SK-N-SH treated with all-trans-retinoic acid at 6 μM for 48 hours (cell line): Measurements from ENCODE around the gene PLXNC1.

Experiments used
- ATAC-seq: fragments of 200-7000 bp; cut with Tn5 transposase; 3 replicates; pipeline ENCODE4 v1.9.1; 2020; ENCODE audit warnings: mild to moderate bottlenecking, moderate library complexity
- ARNTL ChIP-seq: fragments of 450-650 bp; formaldehyde crosslinking; IDR thresholded peaks from 2 replicates; pipeline ENCODE4 v1.5.0; 2020; ENCODE audit warnings: low read depth, mild to moderate bottlenecking, moderate library complexity, borderline replicate concordance
- BACH2 ChIP-seq: fragments of 250-450 bp; sonication (Bioruptor Pico); IDR thresholded peaks from 2 replicates; pipeline ENCODE4 v1.9.0; 2021; ENCODE audit warnings: mild to moderate bottlenecking, borderline replicate concordance
- CREB5 ChIP-seq: fragments of 250-450 bp; sonication (Bioruptor Pico); IDR thresholded peaks from 2 replicates; pipeline ENCODE4 v1.5.1; 2020; ENCODE audit warnings: low read depth, mild to moderate bottlenecking, moderate library complexity
- CSDC2 ChIP-seq: fragments of 250-450 bp; sonication (Bioruptor Pico); IDR thresholded peaks from 2 replicates; pipeline ENCODE4 v1.5.0; 2020; ENCODE audit warnings: mild to moderate bottlenecking, moderate library complexity
- CSRNP3 ChIP-seq: fragments of 250-450 bp; sonication (Bioruptor Pico); IDR thresholded peaks from 2 replicates; pipeline ENCODE4 v1.5.1; 2021; ENCODE audit warnings: mild to moderate bottlenecking, moderate library complexity
- ESRRG ChIP-seq: fragments of 250-450 bp; sonication (Bioruptor Pico); IDR thresholded peaks from 2 replicates; pipeline ENCODE4 v1.6.1; 2021; ENCODE audit warnings: mild to moderate bottlenecking
- GLIS3 ChIP-seq: fragments of 250-450 bp; sonication (Bioruptor Pico); IDR thresholded peaks from 2 replicates; pipeline ENCODE4 v1.5.0; 2020; ENCODE audit warnings: mild to moderate bottlenecking, moderate library complexity
- ISL1 ChIP-seq: fragments of 250-450 bp; sonication (Bioruptor Pico); IDR thresholded peaks from 2 replicates; pipeline ENCODE4 v2.1.2; 2022; ENCODE audit warnings: mild to moderate bottlenecking, moderate library complexity
- PATZ1 ChIP-seq: fragments of 250-450 bp; sonication (Bioruptor Pico); IDR thresholded peaks from 2 replicates; pipeline ENCODE4 v1.8.0; 2020; ENCODE audit warnings: mild to moderate bottlenecking, moderate library complexity, borderline replicate concordance
- POU6F1 ChIP-seq: fragments of 250-450 bp; sonication (Bioruptor Pico); IDR thresholded peaks from 2 replicates; pipeline ENCODE4 v1.8.0; 2021; ENCODE audit warnings: low read depth, mild to moderate bottlenecking, moderate library complexity, borderline replicate concordance
- PPARA ChIP-seq: fragments of 250-450 bp; sonication (Bioruptor Pico); IDR thresholded peaks from 2 replicates; pipeline ENCODE4 v1.5.0; 2020; ENCODE audit warnings: mild to moderate bottlenecking, borderline replicate concordance
- RARB ChIP-seq: fragments of 250-450 bp; sonication (Bioruptor Pico); IDR thresholded peaks from 2 replicates; pipeline ENCODE4 v1.8.0; 2021; ENCODE audit warnings: mild to moderate bottlenecking, moderate library complexity
- SNAI2 ChIP-seq: fragments of 250-450 bp; sonication (Bioruptor Pico); IDR thresholded peaks from 2 replicates; pipeline ENCODE4 v1.5.0; 2020; ENCODE audit warnings: mild to moderate bottlenecking, moderate library complexity
- TCF4 ChIP-seq: fragments of 250-450 bp; sonication (Bioruptor Pico); IDR thresholded peaks from 2 replicates; pipeline ENCODE4 v1.8.0; 2021; ENCODE audit warnings: mild to moderate bottlenecking, moderate library complexity, borderline replicate concordance
- TOX ChIP-seq: fragments of 250-450 bp; sonication (Bioruptor Pico); IDR thresholded peaks from 2 replicates; pipeline ENCODE4 v1.8.0; 2021; ENCODE audit warnings: mild to moderate bottlenecking, moderate library complexity, borderline replicate concordance
- TSHZ2 ChIP-seq: fragments of 250-450 bp; sonication (Bioruptor Pico); IDR thresholded peaks from 2 replicates; pipeline ENCODE4 v1.5.0; 2020; ENCODE audit warnings: mild to moderate bottlenecking, moderate library complexity
- ZC3H10 ChIP-seq: fragments of 250-450 bp; sonication (Bioruptor Pico); IDR thresholded peaks from 2 replicates; pipeline ENCODE4 v1.5.1; 2021; ENCODE audit warnings: mild to moderate bottlenecking, moderate library complexity
- ZFP3 ChIP-seq: fragments of 250-450 bp; sonication (Bioruptor Pico); IDR thresholded peaks from 2 replicates; pipeline ENCODE4 v1.5.0; 2020; ENCODE audit warnings: mild to moderate bottlenecking, moderate library complexity
- ZFP30 ChIP-seq: fragments of 450-650 bp; formaldehyde crosslinking; IDR thresholded peaks from 2 replicates; pipeline ENCODE4 v1.5.0; 2022; ENCODE audit warnings: mild to moderate bottlenecking, moderate library complexity
- ZNF70 ChIP-seq: fragments of 450-650 bp; formaldehyde crosslinking; IDR thresholded peaks from 2 replicates; pipeline ENCODE4 v1.5.0; 2020; ENCODE audit warnings: mild to moderate bottlenecking, moderate library complexity
- ZNF8 ChIP-seq: fragments of 450-650 bp; formaldehyde crosslinking; IDR thresholded peaks from 2 replicates; pipeline ENCODE4 v1.5.0; 2020; ENCODE audit warnings: mild to moderate bottlenecking, moderate library complexity

Gene PLXNC1

GRCh38 chr12:94255428-94255827 is 107.1 kb downstream of the PLXNC1 start (continued):
- no peak for TF ChIP-seq CSRNP3 (CRISPR knock-in tag)
- TF ChIP-seq ZFP30 (CRISPR knock-in tag), result no peak
- TF ChIP-seq BACH2 (CRISPR knock-in tag), result no peak
- no peak for TF ChIP-seq ZNF8
- TF ChIP-seq ESRRG, result no peak
- no peak for TF ChIP-seq SNAI2 (CRISPR knock-in tag)
- no peak for TF ChIP-seq PPARA
- TF ChIP-seq ZC3H10 (CRISPR knock-in tag), result no peak
- no peak for TF ChIP-seq TCF4 (CRISPR knock-in tag)
- TF ChIP-seq RARB (CRISPR knock-in tag), result no peak
- no peak for TF ChIP-seq ISL1
- no peak for TF ChIP-seq TOX

- ATAC-seq, result no peak
Measured at GRCh38 chr12:94258593-94258992, 110.2 kb downstream of the PLXNC1 start.

GRCh38 chr12:94260017-94260416 is 111.6 kb downstream of the PLXNC1 start:
- no peak for ATAC-seq
- TF ChIP-seq ISL1 (no peak), SNAI2 (CRISPR knock-in tag) (no peak), RARB (CRISPR knock-in tag) (no peak), POU6F1 (CRISPR knock-in tag) (no peak)
- TF ChIP-seq, all 23 proteins: peak for 0

More at GRCh38 chr12:94258593-94258992, 110.2 kb downstream of the PLXNC1 start:
- TF ChIP-seq ARNTL (CRISPR knock-in tag) (no peak), PPARA (no peak), CSRNP3 (CRISPR knock-in tag) (no peak)

GRCh38 chr12:94260717-94261116 is 112.3 kb downstream of the PLXNC1 start:
- TF ChIP-seq ARNTL (CRISPR knock-in tag), result no peak
- no peak for TF ChIP-seq CREB5 (CRISPR knock-in tag)
- no peak for TF ChIP-seq TOX
- TF ChIP-seq PPARA, result no peak
- no peak for TF ChIP-seq PATZ1 (CRISPR knock-in tag)
- TF ChIP-seq CSDC2 (CRISPR knock-in tag), result no peak
- no peak for TF ChIP-seq TCF4 (CRISPR knock-in tag)
- no peak for TF ChIP-seq ZFP30 (CRISPR knock-in tag)
- no peak for TF ChIP-seq BACH2 (CRISPR knock-in tag)
- TF ChIP-seq ZNF70 (CRISPR knock-in tag), result no peak
- no peak for TF ChIP-seq TSHZ2 (CRISPR knock-in tag)
- no peak for TF ChIP-seq ZC3H10 (CRISPR knock-in tag)
- no peak for TF ChIP-seq RARB (CRISPR knock-in tag)
- no peak for TF ChIP-seq ZNF8
- TF ChIP-seq GLIS3 (CRISPR knock-in tag), result no peak
- TF ChIP-seq POU6F1 (CRISPR knock-in tag), result no peak
- no peak for TF ChIP-seq ZFP3 (CRISPR knock-in tag)
- no peak for ATAC-seq
